Prostate gland (tissue), 2 donors: ENCODE results near the gene NOB1. TPM values are rescaled to one million over a fixed set of nuclear protein-coding genes. Genes with fewer than 3 reads are reported as not detected.
A peak's percentile ranks its signal among the peaks of the same experiment; 100 is the strongest.
"Not testable (repeated sequence)": the region's sequence is repeated elsewhere in the genome, so short reads cannot be mapped to it uniquely, and the experiment has no call there.

Experiments
- DNase-seq: peaks from one replicate; pipeline ENCODE4 v3.0.0-alpha.2; 2019; ENCODE audit warnings: low spot score
- H3K27ac ChIP-seq, 2 donors: fragments of 200-600 bp; sonication (generic); 2 replicates each; pipeline ENCODE4 v1.5.1; 2017 to 2019
- H3K27me3 ChIP-seq: fragments of 200-600 bp; sonication (generic); replicated peaks from 2 replicates; pipeline ENCODE4 v1.5.1; 2019; ENCODE audit not compliant: insufficient read depth
- H3K36me3 ChIP-seq, 2 donors: fragments of 200-600 bp; sonication (generic); 1 replicate in 1 of 2; 2 replicates in 1 of 2; pipeline versions ENCODE4 v1.5.1 to v1.8.1; 2017 to 2019
- H3K4me1 ChIP-seq: fragments of 200-600 bp; sonication (generic); replicated peaks from 2 replicates; pipeline ENCODE4 v1.5.1; 2019
- H3K4me3 ChIP-seq, 2 donors: fragments of 200-600 bp; sonication (generic); 2 replicates each; pipeline ENCODE4 v1.5.1; 2017 to 2019
- H3K9me3 ChIP-seq: fragments of 200-600 bp; sonication (generic); 2 replicates; pipeline ENCODE4 v1.5.1; 2017
- POLR2A ChIP-seq: fragments of 450-650 bp; IDR thresholded peaks from one replicate; pipeline ENCODE4 v1.6.1; 2016; ENCODE audit warnings: antibody characterized with exemption, mild to moderate bottlenecking
- POLR2AphosphoS5 ChIP-seq: sonication (generic); formaldehyde crosslinking; IDR thresholded peaks from one replicate; pipeline ENCODE4 v1.6.1; 2017; ENCODE audit warnings: antibody characterized with exemption
- WGBS: methylation state at CpG from one replicate; pipeline ENCODE4 v1.1.5; 2018; 5-methylcytosine and 5-hydroxymethylcytosine counted together
- intact Hi-C: fragments of 100-400 bp; cut with DNase I; formaldehyde crosslinking; loops from one replicate; pipeline ENCODE4 v1.14.2; 2022
- total RNA-seq, 2 donors: library from RNA; depleted of rRNA; stranded (reverse); fragments of >200 nt; gene quantifications; one replicate each; pipeline ENCODE4 v1.1.0, GENCODE V29; 2016
- TF ChIP-seq, protein P1 (sequence below), 4 experiments: fragments of 200-600 bp in 2 of 4; fragments of 450-650 bp in 2 of 4; sonication (generic) in 2 of 4; IDR thresholded peaks; 1 replicate in 3 of 4; 2 replicates in 1 of 4; pipeline ENCODE4 v1.5.1; 2016 to 2019; ENCODE audit warnings: antibody characterized with exemption in 4 of 4, mild to moderate bottlenecking in 2 of 4, moderate library complexity in 2 of 4

Gene NOB1
- total RNA-seq, 2 donors from 2014 or later: 29.8 to 44.1 TPM

DNA sequence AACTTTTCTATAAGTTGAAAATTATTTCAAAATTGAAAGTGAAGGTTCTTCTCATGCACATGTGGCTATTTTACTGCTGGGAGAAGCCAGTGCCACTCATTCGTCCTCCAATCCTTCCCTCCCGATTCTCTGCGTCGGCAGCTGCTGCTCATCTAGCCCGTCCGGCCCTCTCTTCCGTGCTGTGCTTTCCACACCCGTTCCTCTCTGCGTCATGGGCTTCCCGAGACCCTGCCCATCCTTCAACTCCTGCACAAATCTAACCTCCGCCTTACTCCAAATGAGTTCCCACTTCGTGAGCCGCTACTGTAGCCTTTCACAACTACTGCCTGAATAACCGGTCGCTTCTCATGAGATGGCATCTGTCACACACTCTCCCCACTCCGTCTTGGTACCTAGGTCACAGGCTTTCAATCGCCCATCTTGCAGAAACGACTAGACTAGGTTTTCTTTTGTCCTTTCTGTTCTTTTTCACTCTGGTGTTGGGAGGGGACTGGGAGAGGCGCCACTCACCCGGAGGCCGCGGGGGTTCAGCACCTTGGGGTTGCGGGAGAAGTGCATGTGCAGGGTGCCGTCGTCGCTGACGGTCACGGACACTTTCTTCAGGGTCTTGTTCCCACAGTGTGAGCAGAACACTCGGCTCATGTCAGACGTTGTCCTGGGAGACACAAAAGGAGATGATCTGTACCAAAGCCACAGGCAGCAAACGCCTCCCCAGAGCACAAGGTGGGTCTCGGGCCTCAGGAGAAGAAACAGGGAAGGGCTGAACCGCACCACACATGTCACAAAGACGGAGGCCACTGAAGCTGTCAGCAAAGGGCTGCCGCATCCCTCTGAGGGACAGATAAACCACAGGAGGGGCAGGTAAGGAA is 10.1 kb downstream of the NOB1 start:
- H3K4me1 ChIP-seq: no peaks in the 10 kb centered on the region
- intact Hi-C loops: no loop called here
- H3K4me3 ChIP-seq: no peak overlapping the region
- no peaks in the 10 kb centered on the region for H3K9me3 ChIP-seq
- H3K36me3 ChIP-seq: peaks cover 10 to 11% of the 10 kb centered on the region in 2 donors
- no peak overlapping the region for H3K27ac ChIP-seq
- TF ChIP-seq, protein P1, sequence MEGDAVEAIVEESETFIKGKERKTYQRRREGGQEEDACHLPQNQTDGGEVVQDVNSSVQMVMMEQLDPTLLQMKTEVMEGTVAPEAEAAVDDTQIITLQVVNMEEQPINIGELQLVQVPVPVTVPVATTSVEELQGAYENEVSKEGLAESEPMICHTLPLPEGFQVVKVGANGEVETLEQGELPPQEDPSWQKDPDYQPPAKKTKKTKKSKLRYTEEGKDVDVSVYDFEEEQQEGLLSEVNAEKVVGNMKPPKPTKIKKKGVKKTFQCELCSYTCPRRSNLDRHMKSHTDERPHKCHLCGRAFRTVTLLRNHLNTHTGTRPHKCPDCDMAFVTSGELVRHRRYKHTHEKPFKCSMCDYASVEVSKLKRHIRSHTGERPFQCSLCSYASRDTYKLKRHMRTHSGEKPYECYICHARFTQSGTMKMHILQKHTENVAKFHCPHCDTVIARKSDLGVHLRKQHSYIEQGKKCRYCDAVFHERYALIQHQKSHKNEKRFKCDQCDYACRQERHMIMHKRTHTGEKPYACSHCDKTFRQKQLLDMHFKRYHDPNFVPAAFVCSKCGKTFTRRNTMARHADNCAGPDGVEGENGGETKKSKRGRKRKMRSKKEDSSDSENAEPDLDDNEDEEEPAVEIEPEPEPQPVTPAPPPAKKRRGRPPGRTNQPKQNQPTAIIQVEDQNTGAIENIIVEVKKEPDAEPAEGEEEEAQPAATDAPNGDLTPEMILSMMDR (IDR thresholded peaks at IDR 0.05): no peak
- TF ChIP-seq POLR2AphosphoS5: no peak
- 90% methylated on average over 35 of the region's 35 CpGs for WGBS
- no peak for DNase-seq
- no peaks in the 10 kb centered on the region for H3K27me3 ChIP-seq

DNA sequence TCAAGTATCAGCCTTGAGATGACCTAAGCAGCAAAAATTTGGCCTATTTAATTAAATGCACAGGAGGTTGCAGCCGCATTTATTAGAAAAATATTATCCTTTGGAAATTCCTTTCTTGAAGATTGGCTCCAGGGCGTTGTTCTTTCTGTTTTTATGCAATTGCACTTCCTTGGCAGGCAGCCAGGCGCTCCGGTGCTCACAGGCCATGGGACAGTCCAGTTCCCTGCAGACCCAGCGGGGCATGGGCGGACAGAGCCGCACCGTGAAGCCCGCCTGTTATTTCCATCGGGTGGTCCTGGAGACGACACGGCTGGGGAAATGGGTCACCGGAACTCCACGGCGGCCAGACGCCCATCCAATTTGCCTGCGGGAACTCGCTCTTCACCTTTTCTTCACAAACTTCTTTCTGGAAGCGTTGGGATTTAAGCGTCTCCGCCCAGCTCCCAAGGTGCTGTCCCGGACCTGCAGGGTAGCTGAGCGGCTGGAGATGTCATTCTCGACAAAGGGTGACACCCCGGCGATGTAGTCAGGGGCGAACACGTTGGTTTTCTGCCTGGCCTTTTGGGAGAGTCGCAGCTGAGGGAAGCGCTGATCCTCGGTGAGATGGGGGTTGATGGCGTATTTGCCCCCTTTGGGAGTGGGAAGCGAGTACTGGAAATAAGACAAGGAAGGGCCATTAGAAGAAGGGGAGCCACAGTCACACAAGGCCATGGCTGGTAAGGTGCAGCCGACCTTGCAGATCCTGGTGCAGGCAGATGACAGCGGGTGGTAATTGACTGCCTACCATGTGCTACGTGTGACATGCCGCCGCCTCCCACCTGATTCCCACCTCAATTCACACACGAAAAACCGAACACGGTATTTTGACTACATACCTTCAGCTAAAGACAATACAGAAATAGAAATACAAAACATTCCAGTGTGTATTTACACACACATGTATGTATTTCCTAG is 12.5 kb downstream of the NOB1 start:
- H3K27ac ChIP-seq: no peak overlapping the region
- no peaks in the 10 kb centered on the region for H3K9me3 ChIP-seq
- TF ChIP-seq POLR2A (no peak), POLR2AphosphoS5 (no peak)
- TF ChIP-seq, protein P1 (IDR thresholded peaks at IDR 0.05): no peak
- H3K4me3 ChIP-seq: no peak overlapping the region
- H3K36me3 ChIP-seq: peaks cover 7 to 11% of the 10 kb centered on the region in 2 donors
- H3K27me3 ChIP-seq: no peaks in the 10 kb centered on the region
- intact Hi-C loops: no loop called here
- no peaks in the 10 kb centered on the region for H3K4me1 ChIP-seq
- 78% methylated on average over 41 of the region's 41 CpGs for WGBS
- DNase-seq: peak; percentile 78

DNA sequence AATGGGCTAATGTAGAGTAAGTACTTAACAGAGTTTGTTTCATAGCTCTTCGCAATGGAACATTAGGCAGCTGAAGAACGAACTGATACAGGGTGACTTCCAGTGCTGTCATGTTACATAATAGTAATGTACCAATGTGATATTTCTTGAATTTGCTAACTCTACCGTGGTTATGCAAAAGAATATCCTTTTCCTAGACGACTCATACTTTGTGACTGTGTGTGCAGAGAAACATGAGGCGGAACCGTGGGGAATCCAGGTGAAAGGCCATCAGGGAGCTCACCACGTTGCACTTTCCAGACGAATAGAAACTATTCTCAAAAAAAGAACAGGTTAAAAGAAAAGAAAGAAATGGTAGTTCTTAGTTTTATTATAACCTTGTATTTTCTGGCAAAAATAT is 13.2 kb downstream of the NOB1 start:
- DNase-seq: no peak
- H3K27me3 ChIP-seq: no peaks in the 10 kb centered on the region

DNA sequence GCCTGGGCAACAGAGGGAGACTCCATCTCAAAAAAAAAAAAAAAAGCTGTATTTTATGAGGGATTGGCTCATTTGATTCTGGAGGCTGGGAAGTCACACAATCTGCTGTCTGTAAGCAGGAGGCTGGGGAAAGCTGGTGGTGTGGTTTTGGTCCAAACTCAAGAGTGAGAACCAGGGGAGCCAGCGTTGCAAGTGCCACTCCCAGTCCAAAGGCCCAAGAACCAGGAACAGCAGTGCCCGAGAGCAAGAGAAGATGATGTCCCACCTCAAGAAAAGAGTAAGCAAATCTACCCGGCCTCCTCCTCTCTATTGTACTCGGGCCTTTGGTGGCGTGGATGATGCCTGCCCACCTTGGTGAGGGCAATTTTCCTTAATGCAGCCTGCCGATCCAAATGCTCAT is 22.6 kb downstream of the NOB1 start:
- intact Hi-C loops: no loop called here
- no peaks in the 10 kb centered on the region for H3K9me3 ChIP-seq
- H3K4me1 ChIP-seq: peaks cover under 1% of the 10 kb centered on the region
- no peak overlapping the region for H3K4me3 ChIP-seq
- 84% methylated on average over 6 of the region's 6 CpGs for WGBS
- no peaks in the 10 kb centered on the region for H3K27me3 ChIP-seq
- H3K27ac ChIP-seq: no peak overlapping the region
- DNase-seq: no peak
- H3K36me3 ChIP-seq: no peaks in the 10 kb centered on the region
- TF ChIP-seq, protein P1 (IDR thresholded peaks at IDR 0.05): no peak
- TF ChIP-seq POLR2AphosphoS5 (no peak), POLR2A (no peak)

More for the DNA sequence above, 13.2 kb downstream of the NOB1 start:
- no peak for TF ChIP-seq POLR2AphosphoS5
- no peaks in the 10 kb centered on the region for H3K9me3 ChIP-seq
- H3K4me3 ChIP-seq: no peak overlapping the region
- 60% methylated on average over 8 of the region's 8 CpGs for WGBS
- intact Hi-C loops: no loop called here
- peaks cover 7 to 11% of the 10 kb centered on the region in 2 donors for H3K36me3 ChIP-seq
- no peak overlapping the region for H3K27ac ChIP-seq
- H3K4me1 ChIP-seq: no peaks in the 10 kb centered on the region

DNA sequence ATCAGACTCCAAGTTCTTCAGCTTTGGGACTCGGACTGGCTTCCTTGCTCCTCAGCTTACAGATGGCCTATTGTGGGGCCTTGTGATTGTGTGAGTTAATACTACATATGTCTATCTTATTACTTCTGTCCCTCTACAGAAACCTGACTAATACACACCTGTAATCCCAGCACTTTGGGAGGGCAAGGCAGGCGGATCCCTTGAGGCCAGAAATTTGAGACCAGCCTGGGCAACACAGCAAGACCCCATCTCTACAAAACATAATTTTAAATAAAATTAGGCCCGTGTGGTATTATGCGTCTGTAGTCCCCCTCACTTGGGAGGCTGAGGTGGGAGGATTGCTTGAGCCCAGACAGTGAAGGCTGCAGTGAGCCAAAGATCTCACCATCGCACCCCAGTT is 23.4 kb downstream of the NOB1 start:
- 92% methylated on average over 5 of the region's 5 CpGs for WGBS
- intact Hi-C loops, H3K36me3 ChIP-seq, H3K4me3 ChIP-seq, DNase-seq, H3K27me3 ChIP-seq, H3K27ac ChIP-seq, H3K4me1 ChIP-seq, H3K9me3 ChIP-seq: not testable (repeated sequence)

DNA sequence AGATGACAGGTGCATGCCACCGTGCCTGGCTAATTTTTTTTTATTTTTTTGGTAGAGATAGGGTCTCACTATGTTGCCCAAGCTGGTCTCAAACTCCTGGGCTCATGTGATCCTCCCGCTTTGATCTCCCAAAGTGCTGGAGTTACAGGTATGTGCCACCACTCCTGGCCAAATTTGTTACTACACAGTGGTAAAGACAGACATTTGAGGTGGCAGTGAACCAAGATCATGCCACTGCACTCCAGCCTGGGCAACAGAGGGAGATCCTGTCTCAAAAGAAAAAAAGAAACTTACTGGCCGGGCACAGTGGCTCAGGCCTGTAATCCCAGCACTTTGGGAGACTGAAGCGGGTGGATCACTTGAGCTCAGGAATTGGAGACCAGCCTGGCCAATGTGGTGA is 25.7 kb downstream of the NOB1 start:
- 94% methylated on average over 4 of the region's 4 CpGs for WGBS
- H3K9me3 ChIP-seq, H3K27me3 ChIP-seq, DNase-seq, H3K36me3 ChIP-seq, H3K27ac ChIP-seq, H3K4me1 ChIP-seq, intact Hi-C loops, H3K4me3 ChIP-seq: not testable (repeated sequence)
